Esophagus muscularis mucosa (tissue), 4 donors: Measurements from ENCODE around the gene PITX1. TPM values are rescaled to one million over a fixed set of nuclear protein-coding genes. Genes with fewer than 3 reads are reported as not detected.
"Not testable (repeated sequence)": the region's sequence is repeated elsewhere in the genome, so short reads cannot be mapped to it uniquely, and the experiment has no call there.

ENCODE experiments used
- DNase-seq: peaks from one replicate; pipeline ENCODE4 v3.0.0-alpha.2; 2017; ENCODE audit errors: extremely low spot score
- H3K27ac ChIP-seq, 4 donors: fragments of 200-600 bp; sonication (generic); replicated peaks in 1 of 4; 1 replicate in 3 of 4; 2 replicates in 1 of 4; pipeline ENCODE4 v1.5.1; 2016 to 2019; ENCODE audit warnings: mild to moderate bottlenecking in 1 of 4
- H3K27me3 ChIP-seq, 4 donors: fragments of 200-600 bp; sonication (generic); one replicate each; pipeline versions ENCODE4 v1.5.1 to v1.6.0; 2016 to 2019
- H3K36me3 ChIP-seq, 4 donors: fragments of 200-600 bp; sonication (generic); one replicate each; pipeline ENCODE4 v1.5.1; 2016 to 2019
- H3K4me1 ChIP-seq, 4 donors: fragments of 200-600 bp; sonication (generic); one replicate each; pipeline ENCODE4 v1.5.1; 2016 to 2019
- H3K4me3 ChIP-seq, 4 donors: fragments of 200-600 bp; sonication (generic); 1 replicate in 2 of 4; 2 replicates in 2 of 4; pipeline ENCODE4 v1.5.1; 2016 to 2019; ENCODE audit warnings: mild to moderate bottlenecking in 4 of 4, moderate library complexity in 1 of 4
- H3K9me3 ChIP-seq, 4 donors: fragments of 200-600 bp; sonication (generic); 1 replicate in 3 of 4; 2 replicates in 1 of 4; pipeline ENCODE4 v1.5.1; 2016 to 2019
- EP300 ChIP-seq: sonication (generic); formaldehyde crosslinking; IDR thresholded peaks from one replicate; pipeline ENCODE4 v1.6.1; 2017; ENCODE audit warnings: antibody characterized with exemption
- POLR2A ChIP-seq: fragments of 450-650 bp; IDR thresholded peaks from one replicate; pipeline ENCODE4 v1.6.1; 2017; ENCODE audit warnings: antibody characterized with exemption, moderate library complexity, mild to moderate bottlenecking, low read depth
- POLR2AphosphoS5 ChIP-seq, 2 donors: sonication (generic); formaldehyde crosslinking; IDR thresholded peaks; one replicate each; pipeline ENCODE4 v1.6.1; 2017; ENCODE audit warnings: antibody characterized with exemption in 2 of 2
- WGBS: methylation state at CpG from one replicate; pipeline ENCODE4 v1.1.5; 2018; 5-methylcytosine and 5-hydroxymethylcytosine counted together
- intact Hi-C: fragments of 100-400 bp; cut with DNase I; formaldehyde crosslinking; loops from one replicate; pipeline ENCODE4 v1.15.1; 2023
- total RNA-seq, 4 donors: library from RNA; depleted of rRNA; stranded (reverse); fragments of >200 nt; gene quantifications; one replicate each; pipeline versions ENCODE4 v1.1.0 to v1.2.1, GENCODE V29; 2016
- TF ChIP-seq, protein P1 (sequence below), 3 experiments: fragments of 200-600 bp in 2 of 3; fragments of 450-650 bp in 1 of 3; sonication (generic) in 2 of 3; IDR thresholded peaks; one replicate each; pipeline ENCODE4 v1.5.1; 2017 to 2019; ENCODE audit warnings: antibody characterized with exemption in 3 of 3, mild to moderate bottlenecking in 2 of 3, moderate library complexity in 1 of 3

The PITX1 gene
- total RNA-seq, 4 donors from 2014 or later: 3.7 to 8.7 (median 6.2) TPM

DNA sequence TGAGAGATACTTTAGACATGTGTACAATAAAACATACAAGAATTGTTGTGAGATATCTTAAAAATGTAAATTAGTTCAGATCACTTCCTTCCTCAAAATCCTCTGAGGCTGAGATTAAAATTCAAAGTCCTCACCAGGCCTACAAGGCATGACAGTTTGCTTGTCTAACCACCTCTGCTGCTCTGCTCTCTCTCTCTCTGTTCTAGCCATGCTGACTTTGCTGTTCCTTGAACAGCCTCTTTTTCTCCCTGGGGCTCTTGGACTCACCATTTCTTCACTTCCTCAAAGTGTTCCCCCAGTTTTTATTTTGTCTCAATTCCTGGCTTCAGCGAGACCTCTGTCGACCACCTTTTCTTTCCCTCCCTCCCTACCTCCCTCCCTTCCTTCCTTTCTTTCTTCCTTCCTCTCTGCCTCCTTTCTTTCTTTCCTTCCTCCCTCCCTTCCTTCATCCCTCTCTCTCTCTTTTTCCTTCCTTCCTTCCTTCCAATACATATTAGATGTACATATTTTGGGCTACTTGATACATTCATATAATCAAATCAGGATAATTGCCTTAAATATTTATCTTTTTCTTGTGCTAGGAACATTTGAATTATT is 39.4 kb downstream of the PITX1 start:
- TF ChIP-seq POLR2A (no peak), EP300 (no peak), POLR2AphosphoS5 (IDR thresholded peaks at IDR 0.05) (no peak)
- TF ChIP-seq, protein P1, sequence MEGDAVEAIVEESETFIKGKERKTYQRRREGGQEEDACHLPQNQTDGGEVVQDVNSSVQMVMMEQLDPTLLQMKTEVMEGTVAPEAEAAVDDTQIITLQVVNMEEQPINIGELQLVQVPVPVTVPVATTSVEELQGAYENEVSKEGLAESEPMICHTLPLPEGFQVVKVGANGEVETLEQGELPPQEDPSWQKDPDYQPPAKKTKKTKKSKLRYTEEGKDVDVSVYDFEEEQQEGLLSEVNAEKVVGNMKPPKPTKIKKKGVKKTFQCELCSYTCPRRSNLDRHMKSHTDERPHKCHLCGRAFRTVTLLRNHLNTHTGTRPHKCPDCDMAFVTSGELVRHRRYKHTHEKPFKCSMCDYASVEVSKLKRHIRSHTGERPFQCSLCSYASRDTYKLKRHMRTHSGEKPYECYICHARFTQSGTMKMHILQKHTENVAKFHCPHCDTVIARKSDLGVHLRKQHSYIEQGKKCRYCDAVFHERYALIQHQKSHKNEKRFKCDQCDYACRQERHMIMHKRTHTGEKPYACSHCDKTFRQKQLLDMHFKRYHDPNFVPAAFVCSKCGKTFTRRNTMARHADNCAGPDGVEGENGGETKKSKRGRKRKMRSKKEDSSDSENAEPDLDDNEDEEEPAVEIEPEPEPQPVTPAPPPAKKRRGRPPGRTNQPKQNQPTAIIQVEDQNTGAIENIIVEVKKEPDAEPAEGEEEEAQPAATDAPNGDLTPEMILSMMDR (IDR thresholded peaks at IDR 0.05): no peak
- Histone ChIP-seq H3K27me3 (no peaks in the 10 kb centered on the region), H3K27ac (no peak overlapping the region), H3K36me3 (no peaks in the 10 kb centered on the region), H3K4me1 (peaks cover 0 to 8% (median 3%) of the 10 kb centered on the region in 4 donors), H3K9me3 (no peaks in the 10 kb centered on the region), H3K4me3 (no peak overlapping the region)
- intact Hi-C loops: no loop called here
- 63% methylated on average over 2 of the region's 2 CpGs for WGBS
- no peak for DNase-seq

DNA sequence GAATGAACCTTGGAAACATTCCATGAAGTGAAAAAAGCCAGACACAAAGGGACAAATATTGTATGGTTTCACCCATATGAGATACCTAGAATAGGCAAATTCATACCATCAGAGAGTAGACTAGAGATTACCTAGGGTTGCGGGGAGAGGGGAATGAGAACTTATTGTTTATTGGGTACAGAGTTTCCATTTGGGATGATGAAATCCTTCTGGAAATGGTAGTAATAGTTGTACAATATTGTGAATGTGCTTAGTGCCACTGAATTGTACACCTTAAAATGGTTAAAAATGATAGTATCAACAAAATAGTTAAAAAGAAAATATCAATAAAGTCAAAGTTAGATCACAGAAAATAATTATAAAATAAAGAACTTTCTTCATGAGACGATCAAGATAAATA is 40.9 kb downstream of the PITX1 start:
- H3K27me3 ChIP-seq: no peaks in the 10 kb centered on the region
- TF ChIP-seq POLR2A (no peak), EP300 (no peak), POLR2AphosphoS5 (IDR thresholded peaks at IDR 0.05) (no peak)
- TF ChIP-seq, protein P1 (IDR thresholded peaks at IDR 0.05): no peak
- 95% methylated on average over 2 of the region's 2 CpGs for WGBS
- no peak for DNase-seq
- no peaks in the 10 kb centered on the region for H3K36me3 ChIP-seq
- no peaks in the 10 kb centered on the region for H3K9me3 ChIP-seq
- H3K4me3 ChIP-seq: no peak overlapping the region
- intact Hi-C loops: no loop called here
- H3K4me1 ChIP-seq: peaks cover 0 to 8% (median 3%) of the 10 kb centered on the region in 4 donors
- no peak overlapping the region for H3K27ac ChIP-seq

DNA sequence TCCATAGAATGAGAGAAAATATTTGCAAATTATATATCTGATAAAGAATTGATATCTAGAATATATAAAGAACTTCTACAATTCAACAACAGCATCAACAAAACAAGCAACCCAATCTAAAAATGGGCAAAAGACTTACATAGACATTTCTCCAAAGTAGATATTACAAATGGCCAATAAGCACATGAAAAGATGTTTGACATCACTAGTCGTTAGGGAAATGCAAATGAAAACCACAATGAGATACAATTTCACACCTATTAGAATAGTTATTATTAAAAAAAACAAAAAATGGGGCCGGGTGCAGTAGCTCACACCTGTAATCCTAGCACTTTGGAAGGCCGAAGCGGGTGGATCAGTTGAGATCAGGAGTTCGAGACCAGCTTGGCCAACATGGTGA is 41.9 kb downstream of the PITX1 start:
- 92% methylated on average over 5 of the region's 5 CpGs for WGBS
- H3K9me3 ChIP-seq: no peaks in the 10 kb centered on the region
- H3K4me3 ChIP-seq: no peak overlapping the region
- DNase-seq: no peak
- H3K27ac ChIP-seq: no peak overlapping the region
- H3K4me1 ChIP-seq: peaks cover 0 to 8% (median 3%) of the 10 kb centered on the region in 4 donors
- no peaks in the 10 kb centered on the region for H3K36me3 ChIP-seq
- H3K27me3 ChIP-seq: no peaks in the 10 kb centered on the region
- intact Hi-C loops: no loop called here
- TF ChIP-seq, protein P1 (IDR thresholded peaks at IDR 0.05): no peak
- TF ChIP-seq EP300 (no peak), POLR2A (no peak), POLR2AphosphoS5 (IDR thresholded peaks at IDR 0.05) (no peak)

DNA sequence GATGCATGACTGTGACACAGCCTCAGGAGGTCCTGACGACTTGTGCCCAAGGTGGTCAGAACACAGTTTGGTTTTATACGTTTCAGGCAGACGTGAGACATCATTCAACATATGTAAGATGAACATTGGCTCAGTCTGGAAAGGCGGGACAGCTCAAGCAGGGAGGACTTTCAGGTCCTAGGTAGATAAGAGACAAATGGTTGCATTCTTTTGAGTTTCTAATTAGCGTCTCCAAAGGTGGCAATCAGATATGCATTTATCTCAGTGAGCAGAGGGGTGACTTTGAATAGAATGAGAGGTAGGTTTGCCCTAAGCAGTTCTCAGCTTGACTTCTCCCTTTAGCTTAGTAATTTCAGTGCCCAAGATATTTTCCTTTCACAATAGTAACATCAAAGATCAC is 43.8 kb downstream of the PITX1 start:
- H3K9me3 ChIP-seq, H3K4me1 ChIP-seq, DNase-seq, H3K27ac ChIP-seq, H3K36me3 ChIP-seq, H3K27me3 ChIP-seq, H3K4me3 ChIP-seq, intact Hi-C loops: not testable (repeated sequence)
- 58% methylated on average over 5 of the region's 5 CpGs for WGBS

DNA sequence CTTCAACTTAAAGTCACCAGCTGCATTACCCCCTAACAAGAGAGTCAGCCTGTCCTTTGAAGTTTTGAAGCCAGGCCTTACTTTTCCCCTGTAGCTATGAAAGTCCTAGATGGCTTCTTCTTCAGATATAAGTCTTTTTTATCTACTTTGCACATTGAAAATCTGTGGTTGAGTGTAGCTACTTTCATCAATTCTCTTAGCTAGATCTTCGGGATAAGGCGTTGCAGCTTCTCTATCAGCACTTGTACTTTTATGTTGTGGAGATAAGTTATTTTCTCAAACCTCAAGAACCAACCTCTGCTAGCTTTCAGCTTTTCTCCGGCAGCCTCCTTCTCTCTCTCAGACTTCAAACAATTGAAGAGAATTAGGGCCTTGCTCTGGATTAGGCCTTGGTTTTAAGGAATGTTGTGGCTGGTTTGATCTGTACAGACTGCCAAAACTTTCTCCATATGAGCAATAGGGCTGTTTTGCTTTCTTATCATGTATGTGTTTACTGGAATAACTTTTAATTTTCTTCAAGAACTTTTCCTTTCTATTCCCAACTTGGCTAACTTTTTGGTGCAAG is 44.7 kb downstream of the PITX1 start:
- no peaks in the 10 kb centered on the region for H3K27me3 ChIP-seq
- H3K36me3 ChIP-seq: no peaks in the 10 kb centered on the region
- no peaks in the 10 kb centered on the region for H3K9me3 ChIP-seq
- intact Hi-C loops: no loop called here
- H3K4me3 ChIP-seq: no peak overlapping the region
- no peak overlapping the region for H3K27ac ChIP-seq
- no peak for DNase-seq
- WGBS: 89% methylated on average over 3 of the region's 3 CpGs
- TF ChIP-seq EP300: no peak
- TF ChIP-seq POLR2A: no peak
- TF ChIP-seq, protein P1 (IDR thresholded peaks at IDR 0.05): no peak
- TF ChIP-seq POLR2AphosphoS5 (IDR thresholded peaks at IDR 0.05): no peak
- peaks cover 0 to 8% (median 3%) of the 10 kb centered on the region in 4 donors for H3K4me1 ChIP-seq
